ENCODE data around the gene CA5B.
"Not testable (repeated sequence)": the region's sequence is repeated elsewhere in the genome, so short reads cannot be mapped to it uniquely, and the experiment has no call there.

Gene CA5B

GRCh38 chrX:15739886-15740285, 1.8 kb downstream of the CA5B start:
- no peak overlapping the region for H3K4me3 ChIP-seq (ENCODE audit: low read length)
- no peak for DNase-seq (ENCODE audit: low read depth)
- TF ChIP-seq CTCF (conservative IDR thresholded peaks at IDR 0.05; ENCODE audit: low read length) = no peak

GRCh38 chrX:15744181-15744867, 6.3 kb downstream of the CA5B start:
- no peak for DNase-seq (ENCODE audit: low read depth)
- H3K4me3 ChIP-seq (ENCODE audit: low read length) = no peak overlapping the region
- TF ChIP-seq CTCF (conservative IDR thresholded peaks at IDR 0.05; ENCODE audit: low read length) = no peak

- TF ChIP-seq CTCF (conservative IDR thresholded peaks at IDR 0.05; ENCODE audit: low read length) = no peak
- peak; percentile 21 for DNase-seq (ENCODE audit: low read depth)
- no peak overlapping the region for H3K4me3 ChIP-seq (ENCODE audit: low read length)
These were observed 7.1 kb downstream of the CA5B start for GRCh38 chrX:15745179-15745578.

GRCh38 chrX:15746651-15747050, 8.6 kb downstream of the CA5B start:
- not testable (repeated sequence) for DNase-seq (ENCODE audit: low read depth); H3K4me3 ChIP-seq (ENCODE audit: low read length)

GRCh38 chrX:15747626-15748173, 9.6 kb downstream of the CA5B start:
- no peak for TF ChIP-seq CTCF (conservative IDR thresholded peaks at IDR 0.05; ENCODE audit: low read length)
- no peak overlapping the region for H3K4me3 ChIP-seq (ENCODE audit: low read length)
- DNase-seq (ENCODE audit: low read depth) = no peak

- TF ChIP-seq CTCF (conservative IDR thresholded peaks at IDR 0.05; ENCODE audit: low read length) = no peak
- no peak overlapping the region for H3K4me3 ChIP-seq (ENCODE audit: low read length)
- no peak for DNase-seq (ENCODE audit: low read depth)
These were observed 10.8 kb downstream of the CA5B start for GRCh38 chrX:15748841-15749240.

GRCh38 chrX:15749642-15750610, 11.9 kb downstream of the CA5B start:
- peak; percentile 44 for DNase-seq (ENCODE audit: low read depth)

More at GRCh38 chrX:15749642-15750610, 11.9 kb downstream of the CA5B start:
- H3K4me3 ChIP-seq (ENCODE audit: low read length) = no peak overlapping the region
- no peak for TF ChIP-seq CTCF (conservative IDR thresholded peaks at IDR 0.05; ENCODE audit: low read length)

All from AG10803 (cell line).